H1 (cell line): Measurements from ENCODE around the gene PTPRC. TPM values are rescaled to one million over a fixed set of nuclear protein-coding genes. Genes with fewer than 3 reads are reported as not detected.

ENCODE experiments used
- EP300 ChIP-seq, 2 experiments: IDR thresholded peaks; 1 replicate in 1 of 2; 2 replicates in 1 of 2; pipeline ENCODE4 v1.6.1; 2011 to 2012; ENCODE audit warnings: low read depth in 2 of 2, low read length in 2 of 2, mild to moderate bottlenecking in 2 of 2, borderline replicate concordance in 1 of 2, inconsistent platforms in 1 of 2, moderate library complexity in 1 of 2
- KDM1A ChIP-seq: fragments of 200-600, 300-600 bp; sonication (generic); IDR thresholded peaks from 2 replicates; pipeline ENCODE4 v1.7.1; 2016; ENCODE audit warnings: mild to moderate bottlenecking, low read length, borderline replicate concordance
- polyA plus RNA-seq, 7 experiments: library from polyadenylated mRNA; depleted of rRNA in 3 of 7; stranded (reverse) in 5 of 7; unstranded in 2 of 7; fragments of >200 nt in 5 of 7; fragments of 200-250 nt in 2 of 7; gene quantifications; 1 replicate in 5 of 7; 2 replicates in 1 of 7; 4 replicates in 1 of 7; pipeline versions ENCODE4 v1.2.1 to v1.2.3, GENCODE V29; 2011 to 2013; ENCODE audit warnings: missing spikeins in 2 of 7, mixed read lengths in 2 of 7
- total RNA-seq: library from RNA; stranded (reverse); fragmentation: NEBNext Ultra II Directional; extraction: Animal tissue kit (Norgen Biotek cat#: 25700); gene quantifications from 2 replicates; pipeline ENCODE4 v1.2.1, GENCODE V29; 2021

The PTPRC gene
- total and polyA plus RNA-seq, 2 of the 8 experiments (the other 6 are each of a cell fraction or from before 2014, with no cell fraction given) = 0.05 TPM; not detected in 1

DNA sequence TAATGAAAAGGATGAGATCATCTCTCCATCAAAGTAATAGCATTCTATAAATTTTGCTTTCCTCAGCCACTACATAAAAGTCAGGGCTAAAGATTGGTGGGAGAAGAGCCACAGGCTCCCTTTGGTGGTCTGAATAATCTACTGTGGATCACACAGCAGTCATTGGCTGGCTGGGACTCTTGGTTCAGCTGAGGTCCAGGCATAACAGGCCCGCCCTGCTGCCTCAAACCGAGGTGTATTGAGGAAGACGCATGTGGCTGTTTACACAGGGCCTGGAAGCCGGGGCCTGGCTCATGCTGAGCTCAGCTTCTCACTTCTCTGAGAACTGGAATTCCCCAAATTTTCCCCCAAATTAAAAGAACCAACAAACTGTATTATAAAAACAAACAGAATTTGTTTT, 139.2 kb downstream of the PTPRC start (continued):
- TF ChIP-seq EP300 (IDR thresholded peaks at IDR 0.05; ENCODE audit: borderline replicate concordance in 1 of 2, low read depth in 2 of 2, low read length in 2 of 2) (no peak), KDM1A (no peak)
